H9 (cell line): ENCODE measurements around the gene TSPAN9. TPM values are rescaled to one million over a fixed set of nuclear protein-coding genes. Genes with fewer than 3 reads are reported as not detected.

Experiments used
- DNase-seq: peaks from one replicate; pipeline ENCODE4 v3.0.0-alpha.2; 2017
- H2AFZ ChIP-seq: one replicate; pipeline ENCODE4 v1.6.1; 2013; ENCODE audit warnings: mild to moderate bottlenecking, low read length, control low read depth, moderate library complexity
- H2AK5ac ChIP-seq: 2 replicates; pipeline ENCODE4 v1.6.1; 2013; ENCODE audit warnings: low read length, control low read depth, mixed read lengths; ENCODE audit not compliant: insufficient read length
- H2BK120ac ChIP-seq: one replicate; pipeline ENCODE4 v1.6.1; 2013; ENCODE audit warnings: low read depth, mild to moderate bottlenecking, low read length, control low read depth, inconsistent platforms; ENCODE audit not compliant: poor library complexity, severe bottlenecking
- H2BK12ac ChIP-seq: 2 replicates; pipeline ENCODE4 v1.6.1; 2013; ENCODE audit warnings: low read length, control low read depth, mixed read lengths, low read depth; ENCODE audit not compliant: insufficient read length
- H2BK15ac ChIP-seq: 2 replicates; pipeline ENCODE4 v1.6.1; 2013; ENCODE audit warnings: low read depth, low read length, control low read depth
- H2BK20ac ChIP-seq: one replicate; pipeline ENCODE4 v1.6.1; 2013; ENCODE audit warnings: low read depth, mild to moderate bottlenecking, low read length, control low read depth, inconsistent platforms; ENCODE audit not compliant: poor library complexity, severe bottlenecking
- H2BK5ac ChIP-seq: 2 replicates; pipeline ENCODE4 v1.6.1; 2013; ENCODE audit warnings: low read length, control low read depth, mixed read lengths; ENCODE audit not compliant: insufficient read length
- H3K14ac ChIP-seq: 2 replicates; pipeline ENCODE4 v1.6.1; 2013; ENCODE audit warnings: low read length, control low read depth; ENCODE audit not compliant: insufficient read depth
- H3K18ac ChIP-seq: 2 replicates; pipeline ENCODE4 v1.6.1; 2013; ENCODE audit warnings: low read depth, mild to moderate bottlenecking, mixed read lengths, low read length, control low read depth; ENCODE audit not compliant: insufficient read length
- H3K23ac ChIP-seq: 2 replicates; pipeline ENCODE4 v1.6.1; 2013; ENCODE audit warnings: low read length, control low read depth, mixed read lengths, low read depth; ENCODE audit not compliant: insufficient read length
- H3K23me2 ChIP-seq: 2 replicates; pipeline ENCODE4 v1.6.1; 2013; ENCODE audit warnings: low read depth, mild to moderate bottlenecking, mixed read lengths, low read length, control low read depth; ENCODE audit not compliant: insufficient read length, poor library complexity, severe bottlenecking
- H3K27ac ChIP-seq: 2 replicates; pipeline ENCODE4 v1.5.1; 2013; ENCODE audit warnings: low read length, control low read depth, mixed read lengths, low read depth; ENCODE audit not compliant: insufficient read length
- H3K27me3 ChIP-seq: 2 replicates; pipeline ENCODE4 v1.6.1; 2013; ENCODE audit warnings: low read length, control low read depth, inconsistent platforms; ENCODE audit not compliant: insufficient read depth
- H3K4ac ChIP-seq: 2 replicates; pipeline ENCODE4 v1.6.1; 2013; ENCODE audit warnings: low read depth, mild to moderate bottlenecking, control low read depth, inconsistent platforms, low read length, moderate library complexity
- H3K4me1 ChIP-seq: 2 replicates; pipeline ENCODE4 v1.6.1; 2013; ENCODE audit warnings: low read length, control low read depth, inconsistent platforms; ENCODE audit not compliant: insufficient read depth
- H3K4me2 ChIP-seq: 2 replicates; pipeline ENCODE4 v1.6.1; 2013; ENCODE audit warnings: low read length, control low read depth, mixed read lengths; ENCODE audit not compliant: insufficient read length, insufficient read depth
- H3K56ac ChIP-seq: 2 replicates; pipeline ENCODE4 v1.6.1; 2013; ENCODE audit warnings: low read depth, mild to moderate bottlenecking, mixed read lengths, low read length, control low read depth; ENCODE audit not compliant: insufficient read length
- H3K79me1 ChIP-seq: 2 replicates; pipeline ENCODE4 v1.6.1; 2013; ENCODE audit warnings: low read depth, mild to moderate bottlenecking, moderate library complexity, low read length, control low read depth, inconsistent platforms; ENCODE audit not compliant: insufficient read depth, poor library complexity, severe bottlenecking
- H3K79me2 ChIP-seq: 2 replicates; pipeline ENCODE4 v1.6.1; 2013; ENCODE audit warnings: low read length, control low read depth, inconsistent platforms; ENCODE audit not compliant: insufficient read depth
- H3K9ac ChIP-seq: 2 replicates; pipeline ENCODE4 v1.6.1; 2013; ENCODE audit warnings: low read length, control low read depth, mixed read lengths; ENCODE audit not compliant: insufficient read length; ENCODE audit errors: extremely low read depth
- H3K9me3 ChIP-seq: one replicate; pipeline ENCODE4 v1.6.1; 2013; ENCODE audit warnings: low read depth, low read length, inconsistent platforms; ENCODE audit not compliant: control insufficient read depth
- H3T11ph ChIP-seq: one replicate; pipeline ENCODE4 v1.6.1; 2013; ENCODE audit warnings: mild to moderate bottlenecking, low read length, control low read depth, inconsistent platforms
- H4K20me1 ChIP-seq: one replicate; pipeline ENCODE4 v1.6.1; 2013; ENCODE audit not compliant: control insufficient read depth, insufficient read length, insufficient read depth
- H4K5ac ChIP-seq: 2 replicates; pipeline ENCODE4 v1.6.1; 2013; ENCODE audit warnings: low read depth, mild to moderate bottlenecking, mixed read lengths, low read length, control low read depth; ENCODE audit not compliant: insufficient read length
- H4K8ac ChIP-seq: replicated peaks from 2 replicates; pipeline ENCODE4 v1.6.1; 2013; ENCODE audit warnings: low read length, control low read depth, mixed read lengths, low read depth; ENCODE audit not compliant: insufficient read length
- H4K91ac ChIP-seq: 2 replicates; pipeline ENCODE4 v1.6.1; 2013; ENCODE audit warnings: low read depth, mild to moderate bottlenecking, moderate library complexity, mixed read lengths, low read length, control low read depth; ENCODE audit not compliant: insufficient read length
- H3K27ac Mint-ChIP-seq, 3 experiments: 2 replicates in 2 of 3; 3 replicates in 1 of 3; pipeline ENCODE4 v1.8.0; 2020 to 2021; ENCODE audit warnings: mixed read lengths in 3 of 3, mild to moderate bottlenecking in 1 of 3, moderate library complexity in 1 of 3
- H3K27me3 Mint-ChIP-seq: 2 replicates; pipeline ENCODE4 v1.8.0; 2021; ENCODE audit warnings: low read depth, mild to moderate bottlenecking, moderate library complexity, mixed read lengths
- H3K36me3 Mint-ChIP-seq, 3 experiments: 2 replicates in 2 of 3; 3 replicates in 1 of 3; pipeline ENCODE4 v1.8.0; 2020 to 2021; ENCODE audit warnings: low read depth in 3 of 3, mixed read lengths in 3 of 3; ENCODE audit not compliant: insufficient read depth in 1 of 3
- H3K4me1 Mint-ChIP-seq, 2 experiments: 2 replicates each; pipeline ENCODE4 v1.8.0; 2020; ENCODE audit warnings: mixed read lengths in 2 of 2
- H3K4me3 Mint-ChIP-seq, 2 experiments: 2 replicates in 1 of 2; 3 replicates in 1 of 2; pipeline ENCODE4 v1.8.0; 2020 to 2021; ENCODE audit warnings: mild to moderate bottlenecking in 2 of 2, mixed read lengths in 2 of 2, moderate library complexity in 1 of 2
- H3K9me3 Mint-ChIP-seq, 2 experiments: 2 replicates in 1 of 2; 3 replicates in 1 of 2; pipeline ENCODE4 v1.8.0; 2020; ENCODE audit warnings: mild to moderate bottlenecking in 2 of 2, mixed read lengths in 2 of 2, moderate library complexity in 1 of 2
- WGBS: extraction: QIAGEN DNeasy Blood & Tissue Kit; methylation state at CpG from one replicate; pipeline ENCODE4 v1.1.7; 2013; ENCODE audit warnings: missing lambda C conversion rate, low lambda C conversion rate, mixed read lengths; ENCODE audit not compliant: insufficient read length; ENCODE audit errors: extremely low coverage; 5-methylcytosine and 5-hydroxymethylcytosine counted together
- total RNA-seq: library from RNA; stranded (reverse); gene quantifications from 2 replicates; pipeline ENCODE4 v1.2.1, GENCODE V29; 2021
- TF ChIP-seq, protein P1 (sequence below): fragments of 200-600 bp; sonication (generic); conservative IDR thresholded peaks from 3 replicates; pipeline ENCODE4 v1.8.0; 2021; ENCODE audit warnings: antibody characterized with exemption, mild to moderate bottlenecking

Gene TSPAN9
- total RNA-seq, 1 experiment from 2014 or later = 19.0 TPM

DNA sequence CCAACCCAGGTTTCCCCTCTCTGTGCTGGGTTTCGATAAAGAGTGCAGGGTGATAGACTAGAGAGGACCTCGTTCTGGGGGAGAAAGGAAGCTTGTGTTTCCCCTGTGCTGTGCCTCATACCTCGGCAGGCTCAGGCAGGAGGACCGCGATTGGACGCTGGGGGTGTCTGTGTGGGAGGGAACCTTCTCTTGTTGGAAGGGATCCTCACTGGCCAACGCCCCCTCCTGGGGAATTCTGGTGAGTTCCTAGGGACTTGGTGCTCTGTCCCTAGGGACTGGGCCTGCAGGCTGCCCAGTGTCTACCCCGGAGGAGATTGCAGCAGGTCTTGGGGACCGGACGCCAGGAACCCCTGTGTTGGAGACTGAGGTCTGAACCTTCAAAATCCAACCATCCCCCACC, 256.4 kb downstream of the TSPAN9 start:
- no peaks in the 10 kb centered on the region for H3K9me3 ChIP-seq
- H3K9ac ChIP-seq = no peak overlapping the region
- Mint-ChIP-seq H3K4me1 (peaks cover 22 to 38% of the 10 kb centered on the region in 2 experiments), H3K27me3 (peaks cover 3% of the 10 kb centered on the region), H3K4me3 (no peak overlapping the region; a peak in 1 of 5 replicates), H3K27ac (peak overlapping the region in 1 of 3 experiments; percentile 84; a peak in 1 of 7 replicates), H3K36me3 (peaks cover 0 to 2% (median 0%) of the 10 kb centered on the region in 3 experiments; a peak in 1 of 7 replicates), H3K9me3 (no peaks in the 10 kb centered on the region)
- H3K79me2 ChIP-seq = no peaks in the 10 kb centered on the region
- no peak overlapping the region for H2BK20ac ChIP-seq
- H3K27ac ChIP-seq = no peak overlapping the region
- no peak overlapping the region for H3K4me2 ChIP-seq
- H3K79me1 ChIP-seq = no peaks in the 10 kb centered on the region
- peak; percentile 96 for DNase-seq
- no peak overlapping the region for H2BK15ac ChIP-seq
- no peak overlapping the region for H2BK5ac ChIP-seq
- H2BK120ac ChIP-seq = no peak overlapping the region
- H4K5ac ChIP-seq = no peak overlapping the region
- H4K91ac ChIP-seq = no peak overlapping the region
- H2BK12ac ChIP-seq = no peak overlapping the region
- H4K20me1 ChIP-seq = no peaks in the 10 kb centered on the region
- no peak overlapping the region for H3K4ac ChIP-seq
- no peak overlapping the region for H2AK5ac ChIP-seq
- H4K8ac ChIP-seq = no peak overlapping the region
- no CpG with 5 or more reads among the region's 10 CpGs for WGBS
- no peaks in the 10 kb centered on the region for H3K23me2 ChIP-seq
- H3K18ac ChIP-seq = no peak overlapping the region
- H3K23ac ChIP-seq = no peak overlapping the region
- no peak overlapping the region for H3T11ph ChIP-seq
- peaks cover 5% of the 10 kb centered on the region for H3K4me1 ChIP-seq
- no peak overlapping the region for H3K56ac ChIP-seq
- no peak overlapping the region for H3K14ac ChIP-seq
- H3K27me3 ChIP-seq = no peaks in the 10 kb centered on the region
- TF ChIP-seq, protein P1, sequence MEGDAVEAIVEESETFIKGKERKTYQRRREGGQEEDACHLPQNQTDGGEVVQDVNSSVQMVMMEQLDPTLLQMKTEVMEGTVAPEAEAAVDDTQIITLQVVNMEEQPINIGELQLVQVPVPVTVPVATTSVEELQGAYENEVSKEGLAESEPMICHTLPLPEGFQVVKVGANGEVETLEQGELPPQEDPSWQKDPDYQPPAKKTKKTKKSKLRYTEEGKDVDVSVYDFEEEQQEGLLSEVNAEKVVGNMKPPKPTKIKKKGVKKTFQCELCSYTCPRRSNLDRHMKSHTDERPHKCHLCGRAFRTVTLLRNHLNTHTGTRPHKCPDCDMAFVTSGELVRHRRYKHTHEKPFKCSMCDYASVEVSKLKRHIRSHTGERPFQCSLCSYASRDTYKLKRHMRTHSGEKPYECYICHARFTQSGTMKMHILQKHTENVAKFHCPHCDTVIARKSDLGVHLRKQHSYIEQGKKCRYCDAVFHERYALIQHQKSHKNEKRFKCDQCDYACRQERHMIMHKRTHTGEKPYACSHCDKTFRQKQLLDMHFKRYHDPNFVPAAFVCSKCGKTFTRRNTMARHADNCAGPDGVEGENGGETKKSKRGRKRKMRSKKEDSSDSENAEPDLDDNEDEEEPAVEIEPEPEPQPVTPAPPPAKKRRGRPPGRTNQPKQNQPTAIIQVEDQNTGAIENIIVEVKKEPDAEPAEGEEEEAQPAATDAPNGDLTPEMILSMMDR = peak; percentile 62; the same call in 2 of the 3 replicates
- H2AFZ ChIP-seq = no peak overlapping the region
